Measurements from ENCODE around the gene SLC5A5. TPM values are rescaled to one million over a fixed set of nuclear protein-coding genes. Genes with fewer than 3 reads are reported as not detected.
A peak's percentile ranks its signal among the peaks of the same experiment; 100 is the strongest.

The SLC5A5 gene
- total and polyA plus RNA-seq, 10 of the 15 experiments (the other 5 are each of a cell fraction or from before 2014, with no cell fraction given) = 0.02 to 0.08 (median 0.05) TPM; not detected in 3

DNA sequence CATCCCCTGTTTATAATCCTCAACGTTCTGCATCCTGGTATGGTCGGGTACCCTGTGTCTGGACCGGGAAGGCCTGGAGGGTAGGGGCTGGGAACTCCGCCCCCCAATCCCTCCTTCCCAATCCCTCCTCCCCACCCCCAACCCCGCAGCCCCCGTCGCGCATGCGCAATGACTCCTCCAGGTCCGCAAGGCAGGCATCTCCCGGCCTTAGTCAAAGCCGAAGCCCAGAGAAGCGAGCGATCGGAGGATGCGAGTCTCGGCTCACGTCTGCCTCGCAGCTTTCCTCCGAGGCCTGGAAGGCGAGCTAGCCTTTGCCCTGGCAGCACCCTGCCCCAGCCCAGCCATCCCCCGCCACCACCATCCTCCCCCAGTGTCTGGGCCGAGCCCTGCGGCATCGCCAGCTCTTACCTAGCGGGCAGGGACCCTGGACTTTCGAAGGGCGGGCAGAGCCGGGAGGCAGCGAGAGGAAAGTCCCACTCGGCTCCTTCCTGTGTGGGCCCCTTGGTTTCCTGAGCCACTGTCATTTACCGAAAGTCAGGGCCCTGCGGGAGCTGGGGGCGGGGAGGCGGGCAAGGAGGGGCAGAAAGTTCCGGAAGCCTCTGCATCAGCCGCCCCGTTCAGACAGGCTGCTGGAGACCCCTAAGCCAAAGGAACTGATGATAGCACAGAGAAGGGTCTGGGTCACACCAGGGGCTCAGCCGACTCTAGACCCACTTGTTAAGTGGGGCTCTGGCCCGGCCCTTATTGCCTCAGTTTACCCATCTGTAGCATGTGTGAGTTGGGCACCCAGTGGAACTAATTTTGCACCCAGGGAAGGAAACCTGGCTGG lies 24.0 kb upstream of the SLC5A5 start, which contains the start of gene JAK3 (continued):
- TF ChIP-seq, protein P1, sequence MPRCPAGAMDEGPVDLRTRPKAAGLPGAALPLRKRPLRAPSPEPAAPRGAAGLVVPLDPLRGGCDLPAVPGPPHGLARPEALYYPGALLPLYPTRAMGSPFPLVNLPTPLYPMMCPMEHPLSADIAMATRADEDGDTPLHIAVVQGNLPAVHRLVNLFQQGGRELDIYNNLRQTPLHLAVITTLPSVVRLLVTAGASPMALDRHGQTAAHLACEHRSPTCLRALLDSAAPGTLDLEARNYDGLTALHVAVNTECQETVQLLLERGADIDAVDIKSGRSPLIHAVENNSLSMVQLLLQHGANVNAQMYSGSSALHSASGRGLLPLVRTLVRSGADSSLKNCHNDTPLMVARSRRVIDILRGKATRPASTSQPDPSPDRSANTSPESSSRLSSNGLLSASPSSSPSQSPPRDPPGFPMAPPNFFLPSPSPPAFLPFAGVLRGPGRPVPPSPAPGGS (IDR thresholded peaks at IDR 0.05; ENCODE audit: borderline replicate concordance, insufficient read depth, low read depth, low read length, poor library complexity, severe bottlenecking) = no peak
- TF ChIP-seq ESRRA (IDR thresholded peaks at IDR 0.05; ENCODE audit: low read length) = no peak
- TF ChIP-seq ZZZ3 (IDR thresholded peaks at IDR 0.05; ENCODE audit: control insufficient read depth, insufficient read length, low read depth) = no peak
- 0 out of 2 replicates have a peak, but pooled peaks have one; percentile 27 for TF ChIP-seq BACH1 (IDR thresholded peaks at IDR 0.05; ENCODE audit: borderline replicate concordance)
- TF ChIP-seq DPF2 (IDR thresholded peaks at IDR 0.05) = peak; percentile 71
- TF ChIP-seq RELB (IDR thresholded peaks at IDR 0.05; ENCODE audit: low read depth) = peak; percentile 86
- TF ChIP-seq GATAD2B (conservative IDR thresholded peaks at IDR 0.05; ENCODE audit: low read depth) = peak; percentile 82
- TF ChIP-seq SREBF2 (IDR thresholded peaks at IDR 0.05; ENCODE audit: low read length) = no peak
- TF ChIP-seq MTA3 (IDR thresholded peaks at IDR 0.05; ENCODE audit: borderline replicate concordance, low read length) = no peak
- no peak for TF ChIP-seq SUPT20H (IDR thresholded peaks at IDR 0.05; ENCODE audit: borderline replicate concordance, control insufficient read depth, low read depth, low read length)
- TF ChIP-seq IRF4 (IDR thresholded peaks at IDR 0.05; ENCODE audit: low read depth, low read length) = no peak
- 0 out of 2 replicates have a peak, but pooled peaks have one; percentile 10 for TF ChIP-seq RFX5 (IDR thresholded peaks at IDR 0.05; ENCODE audit: low read depth, low read length)
- no peak for TF ChIP-seq CTCF (IDR thresholded peaks at IDR 0.05 in 2 of 3, conservative IDR thresholded peaks at IDR 0.05 in 1 of 3; ENCODE audit: control insufficient read depth in 2 of 3, extremely low read depth in 1 of 3, insufficient read depth in 1 of 3, low read depth in 3 of 3, low read length in 3 of 3)
- TF ChIP-seq MAX (IDR thresholded peaks at IDR 0.05; ENCODE audit: low read depth, low read length) = no peak
- TF ChIP-seq, protein P2, sequence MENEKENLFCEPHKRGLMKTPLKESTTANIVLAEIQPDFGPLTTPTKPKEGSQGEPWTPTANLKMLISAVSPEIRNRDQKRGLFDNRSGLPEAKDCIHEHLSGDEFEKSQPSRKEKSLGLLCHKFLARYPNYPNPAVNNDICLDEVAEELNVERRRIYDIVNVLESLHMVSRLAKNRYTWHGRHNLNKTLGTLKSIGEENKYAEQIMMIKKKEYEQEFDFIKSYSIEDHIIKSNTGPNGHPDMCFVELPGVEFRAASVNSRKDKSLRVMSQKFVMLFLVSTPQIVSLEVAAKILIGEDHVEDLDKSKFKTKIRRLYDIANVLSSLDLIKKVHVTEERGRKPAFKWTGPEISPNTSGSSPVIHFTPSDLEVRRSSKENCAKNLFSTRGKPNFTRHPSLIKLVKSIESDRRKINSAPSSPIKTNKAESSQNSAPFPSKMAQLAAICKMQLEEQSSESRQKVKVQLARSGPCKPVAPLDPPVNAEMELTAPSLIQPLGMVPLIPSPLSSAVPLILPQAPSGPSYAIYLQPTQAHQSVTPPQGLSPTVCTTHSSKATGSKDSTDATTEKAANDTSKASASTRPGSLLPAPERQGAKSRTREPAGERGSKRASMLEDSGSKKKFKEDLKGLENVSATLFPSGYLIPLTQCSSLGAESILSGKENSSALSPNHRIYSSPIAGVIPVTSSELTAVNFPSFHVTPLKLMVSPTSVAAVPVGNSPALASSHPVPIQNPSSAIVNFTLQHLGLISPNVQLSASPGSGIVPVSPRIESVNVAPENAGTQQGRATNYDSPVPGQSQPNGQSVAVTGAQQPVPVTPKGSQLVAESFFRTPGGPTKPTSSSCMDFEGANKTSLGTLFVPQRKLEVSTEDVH (IDR thresholded peaks at IDR 0.05; ENCODE audit: low read depth, partially characterized antibody) = no peak
- TF ChIP-seq, protein P3, sequence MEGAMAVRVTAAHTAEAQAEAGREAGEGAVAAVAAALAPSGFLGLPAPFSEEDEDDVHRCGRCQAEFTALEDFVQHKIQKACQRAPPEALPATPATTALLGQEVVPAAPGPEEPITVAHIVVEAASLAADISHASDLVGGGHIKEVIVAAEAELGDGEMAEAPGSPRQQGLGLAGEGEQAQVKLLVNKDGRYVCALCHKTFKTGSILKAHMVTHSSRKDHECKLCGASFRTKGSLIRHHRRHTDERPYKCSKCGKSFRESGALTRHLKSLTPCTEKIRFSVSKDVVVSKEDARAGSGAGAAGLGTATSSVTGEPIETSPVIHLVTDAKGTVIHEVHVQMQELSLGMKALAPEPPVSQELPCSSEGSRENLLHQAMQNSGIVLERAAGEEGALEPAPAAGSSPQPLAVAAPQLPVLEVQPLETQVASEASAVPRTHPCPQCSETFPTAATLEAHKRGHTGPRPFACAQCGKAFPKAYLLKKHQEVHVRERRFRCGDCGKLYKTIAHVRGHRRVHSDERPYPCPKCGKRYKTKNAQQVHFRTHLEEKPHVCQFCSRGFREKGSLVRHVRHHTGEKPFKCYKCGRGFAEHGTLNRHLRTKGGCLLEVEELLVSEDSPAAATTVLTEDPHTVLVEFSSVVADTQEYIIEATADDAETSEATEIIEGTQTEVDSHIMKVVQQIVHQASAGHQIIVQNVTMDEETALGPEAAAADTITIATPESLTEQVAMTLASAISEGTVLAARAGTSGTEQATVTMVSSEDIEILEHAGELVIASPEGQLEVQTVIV (IDR thresholded peaks at IDR 0.05; ENCODE audit: borderline replicate concordance, partially characterized antibody) = no peak
- TF ChIP-seq LARP7 (IDR thresholded peaks at IDR 0.05) = no peak; the same call in 1 of the 2 replicates
- TF ChIP-seq SP1 (IDR thresholded peaks at IDR 0.05; ENCODE audit: low read depth, low read length) = peak; percentile 81
